Lower leg skin (tissue), 4 donors: Measurements from ENCODE around the gene IFT80. TPM values are rescaled to one million over a fixed set of nuclear protein-coding genes. Genes with fewer than 3 reads are reported as not detected.

Experiments used
- DNase-seq, 2 donors: peaks; one replicate each; pipeline ENCODE4 v3.0.0-alpha.2; 2019; ENCODE audit warnings: low spot score in 2 of 2
- H3K4me3 ChIP-seq: fragments of 200-600 bp; sonication (generic); 2 replicates; pipeline ENCODE4 v1.5.1; 2017; ENCODE audit warnings: mild to moderate bottlenecking, low read depth; ENCODE audit not compliant: poor library complexity, severe bottlenecking
- POLR2A ChIP-seq, 2 donors: fragments of 450-650 bp; IDR thresholded peaks; one replicate each; pipeline ENCODE4 v1.6.1; 2016 to 2017; ENCODE audit warnings: antibody characterized with exemption in 2 of 2, mild to moderate bottlenecking in 1 of 2, moderate library complexity in 1 of 2
- WGBS, 2 donors: methylation state at CpG; one replicate each; pipeline ENCODE4 v1.1.5; 2018; 5-methylcytosine and 5-hydroxymethylcytosine counted together
- intact Hi-C: fragments of 100-400 bp; cut with DNase I; formaldehyde crosslinking; loops from one replicate; pipeline ENCODE4 v1.15.0; 2023; ENCODE audit warnings: low total_unique reads
- total RNA-seq, 4 donors: library from RNA; depleted of rRNA; stranded (reverse); fragments of >200 nt; gene quantifications; one replicate each; pipeline ENCODE4 v1.1.0, GENCODE V29; 2016
- TF ChIP-seq, protein P1 (sequence below), 3 donors: fragments of 450-650 bp; IDR thresholded peaks; one replicate each; pipeline ENCODE4 v1.5.1; 2016; ENCODE audit warnings: antibody characterized with exemption in 3 of 3, mild to moderate bottlenecking in 3 of 3, moderate library complexity in 2 of 3

Gene IFT80
- total RNA-seq, 4 donors from 2014 or later: 9.7 to 15.7 (median 15.3) TPM

DNA sequence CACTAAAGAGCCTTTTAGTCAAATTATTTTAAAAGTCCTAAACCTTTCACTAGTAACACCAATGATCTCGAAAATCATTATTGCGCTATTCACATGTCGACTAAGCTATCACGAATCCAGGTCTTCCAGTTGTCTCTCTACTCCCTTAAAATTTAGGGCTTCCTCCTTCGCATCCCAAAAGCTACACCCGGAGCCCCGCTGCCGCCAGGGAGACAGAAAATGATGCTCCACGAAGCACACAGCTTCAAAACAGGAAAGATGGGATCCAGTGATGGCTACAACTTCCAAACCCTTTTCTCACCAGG is 253 bp downstream of the IFT80 start:
- TF ChIP-seq POLR2A (IDR thresholded peaks at IDR 0.05): no peak
- TF ChIP-seq, protein P1, sequence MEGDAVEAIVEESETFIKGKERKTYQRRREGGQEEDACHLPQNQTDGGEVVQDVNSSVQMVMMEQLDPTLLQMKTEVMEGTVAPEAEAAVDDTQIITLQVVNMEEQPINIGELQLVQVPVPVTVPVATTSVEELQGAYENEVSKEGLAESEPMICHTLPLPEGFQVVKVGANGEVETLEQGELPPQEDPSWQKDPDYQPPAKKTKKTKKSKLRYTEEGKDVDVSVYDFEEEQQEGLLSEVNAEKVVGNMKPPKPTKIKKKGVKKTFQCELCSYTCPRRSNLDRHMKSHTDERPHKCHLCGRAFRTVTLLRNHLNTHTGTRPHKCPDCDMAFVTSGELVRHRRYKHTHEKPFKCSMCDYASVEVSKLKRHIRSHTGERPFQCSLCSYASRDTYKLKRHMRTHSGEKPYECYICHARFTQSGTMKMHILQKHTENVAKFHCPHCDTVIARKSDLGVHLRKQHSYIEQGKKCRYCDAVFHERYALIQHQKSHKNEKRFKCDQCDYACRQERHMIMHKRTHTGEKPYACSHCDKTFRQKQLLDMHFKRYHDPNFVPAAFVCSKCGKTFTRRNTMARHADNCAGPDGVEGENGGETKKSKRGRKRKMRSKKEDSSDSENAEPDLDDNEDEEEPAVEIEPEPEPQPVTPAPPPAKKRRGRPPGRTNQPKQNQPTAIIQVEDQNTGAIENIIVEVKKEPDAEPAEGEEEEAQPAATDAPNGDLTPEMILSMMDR (IDR thresholded peaks at IDR 0.05): no peak
- peak overlapping the region; percentile 56 for H3K4me3 ChIP-seq
- DNase-seq: no peak
- intact Hi-C loops: no loop called here
- 0 to 1% methylated on average over 9 of the region's 9 CpGs for WGBS, 2 donors

GRCh38 chr3:160395297-160395696 is 3.7 kb downstream of the IFT80 start:
- no peak overlapping the region for H3K4me3 ChIP-seq
- intact Hi-C loops: no loop called here
- TF ChIP-seq POLR2A (IDR thresholded peaks at IDR 0.05): no peak
- TF ChIP-seq, protein P1 (IDR thresholded peaks at IDR 0.05): no peak
- DNase-seq: no peak

GRCh38 chr3:160394009-160394392 is 5.0 kb downstream of the IFT80 start:
- 94 to 95% methylated on average over 3 of the region's 3 CpGs for WGBS, 2 donors
- TF ChIP-seq POLR2A (IDR thresholded peaks at IDR 0.05): no peak
- TF ChIP-seq, protein P1 (IDR thresholded peaks at IDR 0.05): no peak
- intact Hi-C loops: no loop called here
- H3K4me3 ChIP-seq: no peak overlapping the region
- DNase-seq: no peak

DNA sequence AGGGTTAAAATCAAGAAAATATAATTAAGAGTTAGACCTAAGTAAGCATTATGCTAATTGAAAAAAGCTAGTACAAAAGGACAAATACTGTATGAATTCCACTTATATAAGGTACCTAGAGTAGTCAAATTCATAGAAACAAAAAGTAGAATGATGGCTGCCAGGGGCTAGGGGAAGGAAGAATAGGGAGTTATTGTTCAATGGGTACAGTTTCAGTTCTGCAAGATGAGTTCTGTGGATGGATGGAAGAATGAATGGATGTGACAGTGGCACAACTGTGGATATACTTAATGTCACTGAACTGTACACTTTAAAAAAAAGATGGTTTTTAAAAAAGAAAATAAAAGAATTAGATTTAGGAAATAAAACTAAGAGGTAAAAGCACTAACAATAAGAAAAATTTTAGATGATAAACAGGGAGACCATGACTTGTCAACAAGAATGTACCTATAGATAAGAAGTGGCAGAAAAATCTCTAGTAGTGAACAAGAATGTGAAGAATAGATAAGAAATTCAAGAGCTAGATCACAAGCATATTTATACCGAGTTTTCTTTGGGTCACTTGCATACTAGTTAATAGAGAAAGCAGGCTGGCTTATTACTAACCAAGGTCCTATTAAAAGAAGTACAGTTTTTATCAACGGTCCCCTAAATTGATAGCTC is 5.5 kb downstream of the IFT80 start:
- no peak overlapping the region for H3K4me3 ChIP-seq
- 90 to 92% methylated on average over 2 of the region's 2 CpGs for WGBS, 2 donors
- DNase-seq: no peak
- intact Hi-C loops: no loop called here
- TF ChIP-seq, protein P1 (IDR thresholded peaks at IDR 0.05): no peak
- TF ChIP-seq POLR2A (IDR thresholded peaks at IDR 0.05): no peak

GRCh38 chr3:160392798-160393197 is 6.2 kb downstream of the IFT80 start:
- intact Hi-C loops: no loop called here
- DNase-seq: no peak
- no peak for TF ChIP-seq POLR2A (IDR thresholded peaks at IDR 0.05)
- TF ChIP-seq, protein P1 (IDR thresholded peaks at IDR 0.05): no peak
- H3K4me3 ChIP-seq: no peak overlapping the region

DNA sequence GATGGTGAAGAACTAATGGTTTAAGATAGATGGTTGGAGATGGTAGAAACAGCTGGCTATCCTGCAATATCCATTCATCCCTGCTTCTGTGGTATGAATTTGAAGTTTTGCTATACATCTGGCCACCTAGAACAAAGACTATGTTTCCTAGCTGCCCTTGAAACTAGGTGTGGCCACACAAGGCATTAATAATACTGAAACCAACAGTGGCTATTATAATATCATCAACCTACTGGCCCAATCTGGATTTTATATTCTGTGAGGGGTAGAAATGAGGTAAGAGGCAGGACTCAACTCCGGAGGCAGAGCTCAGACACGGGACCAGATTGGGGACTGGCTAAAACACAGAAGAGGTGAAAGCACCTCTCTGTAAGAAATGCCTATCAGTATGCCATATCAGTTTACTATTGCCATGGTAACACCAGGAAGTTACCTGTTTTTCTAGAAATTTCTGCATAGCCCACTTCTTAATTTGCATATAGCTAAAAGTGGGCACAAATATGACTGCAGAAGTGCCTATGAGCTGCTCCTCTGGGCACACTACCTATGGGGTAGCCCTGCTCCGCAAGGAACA is 8.4 kb downstream of the IFT80 start:
- intact Hi-C loops: no loop called here
- no peak for TF ChIP-seq POLR2A (IDR thresholded peaks at IDR 0.05)
- TF ChIP-seq, protein P1 (IDR thresholded peaks at IDR 0.05): no peak
- 88 to 90% methylated on average over 3 of the region's 3 CpGs for WGBS, 2 donors
- DNase-seq: no peak
- no peak overlapping the region for H3K4me3 ChIP-seq
